ENCODE measurements around the gene SBF2.

GRCh38 chr11:10331548-10332289 lies 37.7 kb upstream of the SBF2 start:
- TF ChIP-seq, protein P1, sequence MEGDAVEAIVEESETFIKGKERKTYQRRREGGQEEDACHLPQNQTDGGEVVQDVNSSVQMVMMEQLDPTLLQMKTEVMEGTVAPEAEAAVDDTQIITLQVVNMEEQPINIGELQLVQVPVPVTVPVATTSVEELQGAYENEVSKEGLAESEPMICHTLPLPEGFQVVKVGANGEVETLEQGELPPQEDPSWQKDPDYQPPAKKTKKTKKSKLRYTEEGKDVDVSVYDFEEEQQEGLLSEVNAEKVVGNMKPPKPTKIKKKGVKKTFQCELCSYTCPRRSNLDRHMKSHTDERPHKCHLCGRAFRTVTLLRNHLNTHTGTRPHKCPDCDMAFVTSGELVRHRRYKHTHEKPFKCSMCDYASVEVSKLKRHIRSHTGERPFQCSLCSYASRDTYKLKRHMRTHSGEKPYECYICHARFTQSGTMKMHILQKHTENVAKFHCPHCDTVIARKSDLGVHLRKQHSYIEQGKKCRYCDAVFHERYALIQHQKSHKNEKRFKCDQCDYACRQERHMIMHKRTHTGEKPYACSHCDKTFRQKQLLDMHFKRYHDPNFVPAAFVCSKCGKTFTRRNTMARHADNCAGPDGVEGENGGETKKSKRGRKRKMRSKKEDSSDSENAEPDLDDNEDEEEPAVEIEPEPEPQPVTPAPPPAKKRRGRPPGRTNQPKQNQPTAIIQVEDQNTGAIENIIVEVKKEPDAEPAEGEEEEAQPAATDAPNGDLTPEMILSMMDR (IDR thresholded peaks at IDR 0.05) = no peak
- TF ChIP-seq POLR2A (IDR thresholded peaks at IDR 0.05) = no peak

Data from tibial nerve (tissue), 3 donors.